ENCODE results near the gene SLC12A8.

SLC12A8 gene

GRCh38 chr3:125072749-125073389 is 139.7 kb downstream of the SLC12A8 start:
- no peak for DNase-seq

GRCh38 chr3:125072301-125072700 is 140.2 kb downstream of the SLC12A8 start:
- DNase-seq, result no peak

- DNase-seq, result no peak
Observed at GRCh38 chr3:125069968-125070745, 142.4 kb downstream of the SLC12A8 start.

DNA sequence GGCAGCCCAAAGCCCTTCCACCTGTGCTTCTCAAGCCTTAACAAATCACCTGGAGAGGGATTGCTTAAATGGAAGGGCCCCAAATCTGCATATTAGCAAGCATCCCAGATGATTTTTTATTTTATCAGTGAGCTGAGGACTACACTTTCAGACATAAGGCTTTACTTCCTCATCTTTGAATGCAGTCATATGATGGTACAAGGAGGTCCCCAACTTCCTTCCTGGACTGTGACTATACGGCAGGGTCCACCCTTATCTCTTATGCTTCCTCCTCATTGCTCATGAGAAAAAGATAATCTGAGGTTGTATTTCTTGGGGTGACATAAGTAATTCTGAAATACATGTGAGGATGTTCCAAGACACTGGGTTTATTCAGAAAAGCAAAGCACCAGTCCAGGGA is 143.1 kb downstream of the SLC12A8 start:
- no peak for DNase-seq

DNA sequence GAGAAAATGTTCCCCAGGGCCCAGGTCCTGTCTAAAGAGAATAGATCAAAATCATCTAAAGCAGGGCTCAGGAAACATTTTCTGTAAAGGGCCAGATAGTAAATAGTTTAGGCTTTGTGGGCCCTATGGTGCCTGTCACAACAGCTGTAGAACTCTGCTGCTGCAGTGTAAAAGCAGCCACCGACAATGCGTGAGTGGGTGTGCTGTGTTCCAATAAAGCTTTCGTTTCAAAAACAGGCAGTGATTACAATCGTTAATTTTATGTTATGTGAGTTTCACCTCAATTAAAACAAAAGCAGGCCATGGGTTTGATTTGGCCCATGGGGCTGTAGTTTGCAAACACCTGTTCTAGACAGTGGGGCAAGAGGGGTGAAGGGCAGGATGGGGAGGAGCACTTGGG is 144.3 kb downstream of the SLC12A8 start:
- no peak for DNase-seq

- DNase-seq, result no peak
Observed at GRCh38 chr3:125067225-125067624, 145.3 kb downstream of the SLC12A8 start.

DNA sequence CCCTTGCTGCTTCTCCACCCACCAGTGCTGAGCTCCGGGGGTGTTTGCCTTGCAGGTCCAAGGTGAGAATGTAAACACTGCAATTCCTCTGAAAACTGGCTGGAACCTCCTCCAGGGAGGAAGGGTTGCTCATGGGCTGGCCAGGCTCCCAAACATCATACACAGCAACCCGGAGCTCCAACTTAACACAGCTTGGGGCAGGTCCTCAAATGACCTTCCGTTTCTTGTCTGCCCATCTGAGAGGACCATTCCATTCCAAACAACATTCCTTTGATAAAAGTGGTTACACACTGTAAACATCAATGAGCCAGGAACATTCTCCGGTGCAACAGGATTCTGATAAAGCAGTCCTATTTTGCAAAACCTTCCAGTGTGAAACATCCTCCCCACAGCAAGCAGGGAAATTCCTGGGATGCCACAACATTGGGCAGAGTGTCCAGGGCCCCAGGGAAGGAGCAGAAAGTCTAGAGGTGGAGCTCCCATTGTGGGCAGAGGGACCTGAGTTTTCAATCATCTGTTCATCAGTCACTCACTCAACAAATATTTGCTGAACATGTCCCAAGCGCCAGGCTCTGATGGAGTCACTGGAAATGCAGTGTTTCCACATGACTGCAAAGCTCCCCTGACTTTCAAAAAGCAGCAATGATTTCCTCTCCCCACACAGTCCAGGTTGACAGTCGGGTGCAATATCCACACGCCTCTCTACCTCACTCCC is 149.5 kb downstream of the SLC12A8 start:
- DNase-seq, result no peak

- no peak for DNase-seq
Observed at GRCh38 chr3:125061646-125062045, 150.9 kb downstream of the SLC12A8 start.

DNA sequence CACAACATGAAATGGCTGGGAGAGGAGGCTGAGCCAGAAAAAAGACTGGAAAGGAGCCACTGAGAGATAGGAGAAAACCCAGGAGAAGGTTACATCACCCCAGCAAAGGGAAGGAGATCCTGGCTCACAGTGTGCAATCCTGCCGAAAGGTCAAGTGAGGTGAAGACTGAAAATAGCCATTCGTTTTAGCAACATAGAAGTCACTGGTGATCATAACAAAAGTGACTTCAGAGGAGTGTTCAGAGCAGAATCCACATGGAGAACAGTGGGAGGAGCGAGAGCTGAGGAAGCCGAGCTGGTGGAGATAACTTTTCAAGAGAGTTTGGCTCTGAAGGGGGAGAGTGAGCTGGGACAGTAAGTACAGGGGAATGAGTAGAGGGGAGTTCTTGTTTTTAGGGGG is 151.4 kb downstream of the SLC12A8 start:
- DNase-seq, result no peak

- DNase-seq, result no peak
Observed at GRCh38 chr3:125059488-125060245, 152.9 kb downstream of the SLC12A8 start.

DNA sequence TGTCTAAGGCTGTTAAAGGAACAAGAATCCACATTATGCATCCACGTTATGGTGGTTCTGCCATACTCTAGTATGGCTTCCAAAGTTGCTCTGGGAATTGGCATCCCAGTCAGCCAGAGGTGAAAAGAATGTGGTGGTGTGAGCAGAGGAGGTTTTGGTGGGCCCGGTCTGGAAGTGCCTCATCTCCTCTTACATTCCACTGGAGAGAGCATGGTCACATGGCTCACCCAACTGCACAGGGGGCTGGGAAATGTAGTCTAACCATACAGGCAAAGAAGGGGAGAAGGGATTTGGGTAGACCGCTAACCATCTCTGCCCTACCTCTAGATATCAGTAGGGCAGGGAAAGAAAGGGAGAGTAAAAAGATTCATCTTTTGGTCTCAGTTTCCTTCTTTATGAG is 153.6 kb downstream of the SLC12A8 start:
- DNase-seq, result no peak

- no peak for DNase-seq
Observed at GRCh38 chr3:125058529-125058928, 154.0 kb downstream of the SLC12A8 start.

GRCh38 chr3:125057186-125057850 is 155.2 kb downstream of the SLC12A8 start:
- DNase-seq, result no peak

DNA sequence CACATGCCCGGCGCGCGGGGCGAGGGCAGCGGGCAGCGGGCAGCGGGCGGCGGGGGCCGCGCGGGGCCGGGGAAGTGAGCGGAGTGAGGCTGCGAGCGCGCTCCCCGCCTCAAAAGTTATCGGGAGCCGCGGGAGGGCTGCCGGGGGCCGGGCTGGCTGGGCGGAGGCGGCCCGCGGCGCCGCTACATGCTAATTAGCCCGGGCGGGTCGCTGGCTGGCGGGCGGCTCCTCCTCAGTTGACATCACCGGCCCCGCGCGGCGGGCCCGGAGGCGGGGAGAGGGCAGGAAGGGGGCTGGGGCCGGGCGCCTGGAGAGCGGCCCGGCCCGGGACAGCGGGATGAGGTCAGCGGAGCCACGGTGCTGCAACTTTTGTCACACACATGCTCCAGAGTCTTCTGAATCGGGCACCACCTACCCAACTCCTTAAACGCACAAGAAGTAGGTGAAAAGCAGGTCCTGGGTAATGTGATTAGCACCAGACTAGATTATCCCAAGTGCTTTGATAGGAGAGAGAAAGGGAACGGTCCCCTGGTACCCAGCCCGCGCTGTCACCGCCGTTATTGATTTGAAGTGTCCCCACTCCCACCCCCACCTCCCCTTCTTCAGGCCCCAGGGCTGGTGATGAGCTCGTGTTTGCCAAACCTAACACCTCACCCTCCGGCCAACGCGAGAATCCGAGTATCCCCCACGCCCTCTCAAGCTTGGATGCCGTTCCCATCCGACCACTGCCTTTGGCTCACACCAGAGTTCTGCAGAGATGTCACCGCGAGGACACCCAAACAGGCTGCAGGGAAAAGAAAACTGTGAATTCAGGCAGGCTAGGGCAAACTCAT is 156.4 kb downstream of the SLC12A8 start, which contains the start of gene HEG1:
Gene HEG1 (minus strand): TSS at position 85 of the 833 bp plus-strand sequence. CDS start 107 bp downstream, outside the sequence.
- DNase-seq, result no peak

GRCh38 chr3:125055331-125055912 is 157.1 kb downstream of the SLC12A8 start:
- no peak for DNase-seq

- no peak for DNase-seq
Observed at GRCh38 chr3:125054449-125055329, 157.9 kb downstream of the SLC12A8 start.

DNA sequence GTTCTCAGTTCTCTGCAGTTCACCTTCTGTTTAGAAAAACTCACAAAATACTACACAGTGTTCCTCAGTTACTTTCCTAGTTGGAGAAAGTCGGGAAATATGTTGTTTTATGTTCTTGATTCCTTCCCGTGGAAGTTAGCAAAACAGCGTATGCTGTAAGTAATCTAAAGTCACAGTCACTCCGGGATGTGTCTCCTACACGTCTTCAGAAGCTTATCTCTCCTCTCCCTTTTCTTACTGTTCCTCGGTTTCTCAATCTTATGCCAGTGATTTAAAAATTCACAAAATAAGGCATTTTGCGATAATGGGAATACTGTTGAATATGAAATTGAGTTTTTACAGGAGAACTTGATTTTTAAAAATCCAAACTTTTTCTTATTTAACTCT is 158.5 kb downstream of the SLC12A8 start:
- DNase-seq, result no peak

DNA sequence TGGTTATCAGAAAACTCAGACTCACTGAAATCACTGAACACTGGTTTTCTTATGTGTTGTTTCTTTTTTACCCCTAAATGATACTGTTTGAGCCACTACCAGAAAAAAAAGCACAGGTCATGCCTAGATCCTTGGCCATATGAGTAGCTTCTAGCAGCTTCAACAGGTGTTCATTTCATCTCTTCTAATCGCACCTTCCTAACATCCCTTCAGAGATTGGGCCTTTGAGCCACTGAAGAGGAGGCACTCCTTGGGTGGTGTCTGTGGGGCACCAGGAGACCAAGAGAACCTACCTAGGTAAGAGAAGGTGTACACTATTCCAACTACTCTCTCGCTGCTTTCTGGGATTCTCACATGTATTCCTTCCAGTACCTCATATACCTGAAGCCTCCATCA is 159.2 kb downstream of the SLC12A8 start:
- DNase-seq, result no peak

- peak; percentile 38 for DNase-seq
Observed at GRCh38 chr3:125052624-125053303, 159.8 kb downstream of the SLC12A8 start.
